HCT116 (cell line): Measurements from ENCODE around the gene CNTN4. TPM values are rescaled to one million over a fixed set of nuclear protein-coding genes. Genes with fewer than 3 reads are reported as not detected.

Source experiments
- ATAC-seq: fragments of 200-7000 bp; cut with Tn5 transposase; 2 replicates; pipeline ENCODE4 v1.9.1; 2020; ENCODE audit warnings: mild to moderate bottlenecking, moderate library complexity
- BruUV-seq: library from RNA; stranded (reverse); fragments of 400-500 nt; replicated peaks from 2 replicates; lab custom pipeline; 2021; lab: Mats Ljungman, UMichigan
- CTCF ChIA-PET: fragments of 300-600 bp; sonication (Branson Sonifier 250); formaldehyde crosslinking; loops from one replicate; lab custom pipeline; 2021; ENCODE audit warnings: antibody characterized with exemption; lab: Charles Lee
- POLR2A ChIA-PET: fragments of 300-600, 350-600 bp; sonication (Branson Sonifier 250); formaldehyde crosslinking; loops from one replicate; lab custom pipeline; 2021; ENCODE audit warnings: antibody characterized with exemption; lab: Charles Lee
- RAD21 ChIA-PET, 2 experiments: fragments of 300-600 bp; sonication (Branson Sonifier 250); formaldehyde crosslinking; loops; one replicate each; lab custom pipeline; 2023; ENCODE audit warnings: low total read pairs in 2 of 2; ENCODE audit not compliant: uncharacterized antibody in 2 of 2, unreplicated experiment in 2 of 2, low non-redundant PET in 1 of 2; lab: Charles Lee
- DNase-seq: peaks from one replicate; pipeline ENCODE4 v3.0.0-alpha.2; 2010; ENCODE audit warnings: low read depth, low spot score
- H2AFZ ChIP-seq: fragments of 200-600 bp; shearing (Covaris generic), sonication (generic); 2 replicates; pipeline ENCODE4 v1.6.1; 2017; ENCODE audit warnings: low read depth, mixed run types, mixed read lengths, antibody characterized with exemption, low read length; ENCODE audit not compliant: poor library complexity, severe bottlenecking
- H3K27ac ChIP-seq: 2 replicates; pipeline ENCODE4 v1.5.1; 2012; ENCODE audit warnings: low read depth, low read length
- H3K27me3 ChIP-seq: fragments of 200-600 bp; sonication (generic); 2 replicates; pipeline ENCODE4 v1.6.1; 2016; ENCODE audit warnings: mixed run types, low read length, mixed read lengths; ENCODE audit not compliant: insufficient read depth
- H3K36me3 ChIP-seq, 2 experiments: fragments of 200-500 bp in 1 of 2; fragments of 200-600 bp in 1 of 2; sonication (Bioruptor generic) in 1 of 2; sonication (generic) in 1 of 2; 2 replicates each; pipeline versions ENCODE4 v1.5.1 to v1.6.1; 2014 to 2016; ENCODE audit warnings: low read length in 2 of 2, inconsistent platforms in 1 of 2, mixed read lengths in 1 of 2, mixed run types in 1 of 2; ENCODE audit not compliant: insufficient read depth in 2 of 2, control insufficient read depth in 1 of 2
- H3K4me1 ChIP-seq, 2 experiments: fragments of 200-600 bp in 1 of 2; sonication (generic) in 1 of 2; 2 replicates each; pipeline versions ENCODE4 v1.5.1 to v1.6.1; 2012 to 2017; ENCODE audit warnings: low read length in 2 of 2, inconsistent platforms in 1 of 2, mild to moderate bottlenecking in 1 of 2, mixed read lengths in 1 of 2, mixed run types in 1 of 2, moderate library complexity in 1 of 2; ENCODE audit not compliant: insufficient read depth in 2 of 2, control insufficient read depth in 1 of 2
- H3K4me2 ChIP-seq: fragments of 200-600 bp; sonication (generic); 2 replicates; pipeline ENCODE4 v1.6.1; 2017; ENCODE audit warnings: mixed run types, low read length, mixed read lengths
- H3K4me3 ChIP-seq, 2 experiments: fragments of 200-600 bp in 1 of 2; sonication (generic) in 1 of 2; replicated peaks in 1 of 2; 2 replicates each; pipeline ENCODE4 v1.5.1; 2011 to 2016; ENCODE audit warnings: low read length in 2 of 2, control low read depth in 1 of 2, low read depth in 1 of 2, mild to moderate bottlenecking in 1 of 2, mixed read lengths in 1 of 2, mixed run types in 1 of 2
- H3K79me2 ChIP-seq: fragments of 200-600 bp; sonication (generic); 2 replicates; pipeline ENCODE4 v1.6.1; 2017; ENCODE audit warnings: mild to moderate bottlenecking, mixed run types, low read length, moderate library complexity, mixed read lengths; ENCODE audit not compliant: insufficient read depth
- H3K9ac ChIP-seq: fragments of 200-600 bp; sonication (generic); 2 replicates; pipeline ENCODE4 v1.6.1; 2016; ENCODE audit warnings: low read length, mixed read lengths
- H3K9me2 ChIP-seq: fragments of 200-600 bp; sonication (generic), shearing (Covaris generic); 2 replicates; pipeline ENCODE4 v1.6.1; 2017; ENCODE audit warnings: mixed run types, mild to moderate bottlenecking, moderate library complexity; ENCODE audit not compliant: insufficient read depth
- H3K9me3 ChIP-seq, 2 experiments: fragments of 200-500 bp in 1 of 2; fragments of 200-600 bp in 1 of 2; sonication (Bioruptor generic) in 1 of 2; sonication (generic) in 1 of 2; 2 replicates each; pipeline ENCODE4 v1.6.1; 2014 to 2017; ENCODE audit warnings: low read length in 2 of 2, mixed read lengths in 2 of 2, inconsistent platforms in 1 of 2, low read depth in 1 of 2, mild to moderate bottlenecking in 1 of 2, mixed run types in 1 of 2, moderate library complexity in 1 of 2; ENCODE audit not compliant: control insufficient read depth in 1 of 2, insufficient read depth in 1 of 2
- H4K20me1 ChIP-seq: fragments of 200-600 bp; sonication (generic), shearing (Covaris generic); 2 replicates; pipeline ENCODE4 v1.6.1; 2017; ENCODE audit warnings: mixed run types, mild to moderate bottlenecking, moderate library complexity; ENCODE audit not compliant: insufficient read depth
- ATF3 ChIP-seq: IDR thresholded peaks from 2 replicates; pipeline ENCODE4 v1.6.1; 2012
- EGR1 ChIP-seq: IDR thresholded peaks from 2 replicates; pipeline ENCODE4 v1.6.1; 2012; ENCODE audit warnings: low read depth
- ELF1 ChIP-seq: IDR thresholded peaks from 2 replicates; pipeline ENCODE4 v1.6.1; 2012; ENCODE audit warnings: low read depth, borderline replicate concordance
- EZH2phosphoT487 ChIP-seq: fragments of 200-600 bp; IDR thresholded peaks from 2 replicates; pipeline ENCODE4 v1.6.1; 2018; ENCODE audit warnings: antibody characterized with exemption, borderline replicate concordance
- RAD21 ChIP-seq: IDR thresholded peaks from 2 replicates; pipeline ENCODE4 v1.6.1; 2012; ENCODE audit warnings: low read depth, mild to moderate bottlenecking
- REST ChIP-seq: IDR thresholded peaks from 2 replicates; pipeline ENCODE4 v1.6.1; 2012; ENCODE audit warnings: low read depth
- SIN3A ChIP-seq: IDR thresholded peaks from 2 replicates; pipeline ENCODE4 v1.6.1; 2012; ENCODE audit warnings: low read depth
- SP1 ChIP-seq: IDR thresholded peaks from 2 replicates; pipeline ENCODE4 v1.6.1; 2012; ENCODE audit warnings: low read depth
- TCF7L2 ChIP-seq: IDR thresholded peaks from 2 replicates; pipeline ENCODE4 v1.7.0; 2011; ENCODE audit warnings: borderline replicate concordance, inconsistent platforms; ENCODE audit not compliant: insufficient read depth, insufficient read length; ENCODE audit errors: extremely low read depth
- YY1 ChIP-seq: IDR thresholded peaks from 2 replicates; pipeline ENCODE4 v1.6.1; 2011; ENCODE audit warnings: low read length, low read depth, moderate library complexity, mild to moderate bottlenecking; ENCODE audit not compliant: insufficient replicate concordance; ENCODE audit errors: extremely low read depth
- ZFX ChIP-seq: fragments of 450-650 bp; IDR thresholded peaks from 2 replicates; pipeline ENCODE4 v1.6.1; 2017
- ZNF274 ChIP-seq: fragments of 200-500 bp; sonication (Bioruptor generic); IDR thresholded peaks from 2 replicates; pipeline ENCODE4 v1.6.1; 2014; ENCODE audit warnings: mild to moderate bottlenecking, low read depth, low read length, inconsistent platforms
- intact Hi-C: fragments of 100-400 bp; cut with micrococcal nuclease; formaldehyde crosslinking; loops from 2 replicates; pipeline ENCODE4 v1.10.0; 2022
- total RNA-seq: library from RNA; stranded (reverse); gene quantifications from one replicate; pipeline ENCODE4 v1.2.1, GENCODE V29; 2021; ENCODE audit not compliant: unreplicated experiment
- TF ChIP-seq, protein P1 (sequence below): IDR thresholded peaks from 2 replicates; pipeline ENCODE4 v1.6.1; 2011; ENCODE audit warnings: mild to moderate bottlenecking, low read length, moderate library complexity; ENCODE audit not compliant: insufficient replicate concordance; ENCODE audit errors: extremely low read depth

Gene CNTN4
- total RNA-seq, 1 experiment from 2014 or later, result not detected

GRCh38 chr3:2172561-2173171 lies 74.0 kb downstream of the CNTN4 start (continued):
- no peak for TF ChIP-seq REST

DNA sequence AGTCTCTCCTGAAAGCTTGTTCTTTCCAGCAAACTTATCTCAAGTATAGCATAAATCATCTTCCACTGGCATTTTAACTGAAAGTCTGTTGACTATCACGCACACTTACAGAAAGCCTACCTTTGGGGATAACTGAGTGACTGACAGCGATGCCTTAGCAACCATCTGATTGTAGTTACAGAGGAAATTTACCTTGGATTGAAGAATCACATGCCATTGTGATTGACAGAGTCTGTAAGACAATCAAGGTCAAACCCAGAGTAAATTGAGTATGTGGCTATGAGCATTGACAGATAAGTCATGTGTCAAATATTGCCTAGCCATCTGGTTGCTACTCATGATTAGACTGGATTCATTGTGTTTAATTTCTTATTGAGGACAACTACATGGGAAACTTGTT lies 82.0 kb downstream of the CNTN4 start:
- CTCF ChIA-PET, result no interaction called here

More for the DNA sequence above, 82.0 kb downstream of the CNTN4 start:
- Histone ChIP-seq H3K27ac (no peak overlapping the region), H4K20me1 (no peaks in the 10 kb centered on the region), H3K36me3 (no peaks in the 10 kb centered on the region), H3K4me1 (no peaks in the 10 kb centered on the region), H3K27me3 (no peaks in the 10 kb centered on the region), H3K9ac (no peak overlapping the region), H3K4me3 (no peak overlapping the region), H3K4me2 (no peak overlapping the region), H3K79me2 (no peaks in the 10 kb centered on the region), H2AFZ (no peak overlapping the region), H3K9me3 (peaks cover 16 to 28% of the 10 kb centered on the region in 2 experiments; a peak in 2 of 4 replicates), H3K9me2 (no peaks in the 10 kb centered on the region)
- BruUV-seq, result no TSS peak
- intact Hi-C loops, result no loop called here
- ATAC-seq (no peak), DNase-seq (no peak)
- ChIA-PET RAD21 (no interaction called here), POLR2A (no interaction called here)
- no peak for TF ChIP-seq RAD21
- TF ChIP-seq SP1, result no peak
- no peak for TF ChIP-seq ZNF274
- TF ChIP-seq, protein P1, sequence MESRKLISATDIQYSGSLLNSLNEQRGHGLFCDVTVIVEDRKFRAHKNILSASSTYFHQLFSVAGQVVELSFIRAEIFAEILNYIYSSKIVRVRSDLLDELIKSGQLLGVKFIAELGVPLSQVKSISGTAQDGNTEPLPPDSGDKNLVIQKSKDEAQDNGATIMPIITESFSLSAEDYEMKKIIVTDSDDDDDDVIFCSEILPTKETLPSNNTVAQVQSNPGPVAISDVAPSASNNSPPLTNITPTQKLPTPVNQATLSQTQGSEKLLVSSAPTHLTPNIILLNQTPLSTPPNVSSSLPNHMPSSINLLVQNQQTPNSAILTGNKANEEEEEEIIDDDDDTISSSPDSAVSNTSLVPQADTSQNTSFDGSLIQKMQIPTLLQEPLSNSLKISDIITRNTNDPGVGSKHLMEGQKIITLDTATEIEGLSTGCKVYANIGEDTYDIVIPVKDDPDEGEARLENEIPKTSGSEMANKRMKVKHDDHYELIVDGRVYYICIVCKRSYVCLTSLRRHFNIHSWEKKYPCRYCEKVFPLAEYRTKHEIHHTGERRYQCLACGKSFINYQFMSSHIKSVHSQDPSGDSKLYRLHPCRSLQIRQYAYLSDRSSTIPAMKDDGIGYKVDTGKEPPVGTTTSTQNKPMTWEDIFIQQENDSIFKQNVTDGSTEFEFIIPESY, result no peak
- TF ChIP-seq SIN3A, result no peak
- no peak for TF ChIP-seq EZH2phosphoT487
- no peak for TF ChIP-seq TCF7L2
- no peak for TF ChIP-seq ZFX
- TF ChIP-seq ATF3, result no peak
- no peak for TF ChIP-seq ELF1
- no peak for TF ChIP-seq YY1
- no peak for TF ChIP-seq EGR1
